OCI-LY1 (cell line): ENCODE results near the gene PDE6D.
A peak's percentile ranks its signal among the peaks of the same experiment; 100 is the strongest.

Experiments
- H2AFZ ChIP-seq: fragments of 200-600 bp; sonication (generic), shearing (Covaris generic); 2 replicates; pipeline ENCODE4 v1.6.0; 2014; ENCODE audit warnings: antibody characterized with exemption, mild to moderate bottlenecking, low read length
- H3F3A ChIP-seq: fragments of 200-600 bp; sonication (generic), shearing (Covaris generic); 2 replicates; pipeline ENCODE4 v1.6.0; 2014; ENCODE audit warnings: mild to moderate bottlenecking, antibody characterized with exemption, low read length, moderate library complexity; ENCODE audit not compliant: insufficient read depth
- H3K27ac ChIP-seq: fragments of 200-600 bp; sonication (generic); 2 replicates; pipeline ENCODE4 v1.5.1; 2014; ENCODE audit warnings: low read length, mixed run types, mild to moderate bottlenecking, low read depth; ENCODE audit not compliant: poor library complexity, severe bottlenecking
- H3K27me3 ChIP-seq: fragments of 200-600 bp; sonication (generic); 2 replicates; pipeline ENCODE4 v1.6.0; 2014; ENCODE audit warnings: antibody characterized with exemption, mild to moderate bottlenecking, low read length, moderate library complexity; ENCODE audit not compliant: insufficient read depth
- H3K36me3 ChIP-seq: fragments of 200-600 bp; sonication (generic); 2 replicates; pipeline ENCODE4 v1.6.1; 2014; ENCODE audit warnings: mild to moderate bottlenecking, antibody characterized with exemption, low read length, moderate library complexity, mixed read lengths; ENCODE audit not compliant: insufficient read depth
- H3K4me1 ChIP-seq: fragments of 200-600 bp; sonication (generic); 2 replicates; pipeline ENCODE4 v1.5.1; 2014; ENCODE audit warnings: mild to moderate bottlenecking, low read length, moderate library complexity; ENCODE audit not compliant: insufficient read depth, severe bottlenecking
- H3K4me2 ChIP-seq: fragments of 200-600 bp; sonication (generic), shearing (Covaris generic); 2 replicates; pipeline ENCODE4 v1.6.1; 2014; ENCODE audit warnings: low read length
- H3K4me3 ChIP-seq: fragments of 200-600 bp; sonication (generic); 2 replicates; pipeline ENCODE4 v1.5.1; 2014; ENCODE audit warnings: low read length, low read depth, mild to moderate bottlenecking, mixed read lengths; ENCODE audit not compliant: poor library complexity, severe bottlenecking
- H3K79me2 ChIP-seq: fragments of 200-600 bp; shearing (Covaris generic); 2 replicates; pipeline ENCODE4 v1.6.1; 2016; ENCODE audit warnings: mixed run types, low read length, mixed read lengths; ENCODE audit not compliant: insufficient read depth
- H3K9ac ChIP-seq: fragments of 200-600 bp; sonication (generic), shearing (Covaris generic); 2 replicates; pipeline ENCODE4 v1.6.1; 2014; ENCODE audit warnings: mild to moderate bottlenecking, low read length, mixed read lengths
- H3K9me2 ChIP-seq: fragments of 200-600 bp; sonication (generic), shearing (Covaris generic); 2 replicates; pipeline ENCODE4 v1.6.1; 2014; ENCODE audit warnings: low read depth, mild to moderate bottlenecking, low read length, mixed read lengths
- H3K9me3 ChIP-seq: fragments of 200-600 bp; shearing (Covaris generic); 2 replicates; pipeline ENCODE4 v1.6.1; 2014; ENCODE audit warnings: low read length, mixed read lengths
- H4K20me1 ChIP-seq: fragments of 200-600 bp; sonication (generic), shearing (Covaris generic); 2 replicates; pipeline ENCODE4 v1.6.0; 2016; ENCODE audit warnings: mild to moderate bottlenecking, low read length; ENCODE audit not compliant: insufficient read depth
- CTCF ChIP-seq: fragments of 200-600 bp; sonication (generic), shearing (Covaris generic); IDR thresholded peaks from 2 replicates; pipeline ENCODE4 v1.5.1; 2017; ENCODE audit warnings: mild to moderate bottlenecking, antibody characterized with exemption, low read length, moderate library complexity, mixed read lengths
- EZH2 ChIP-seq: fragments of 200-600 bp; sonication (generic), shearing (Covaris generic); IDR thresholded peaks from 2 replicates; pipeline ENCODE4 v1.8.0; 2017; ENCODE audit warnings: borderline replicate concordance, mixed run types, mild to moderate bottlenecking, antibody characterized with exemption, low read length, moderate library complexity, mixed read lengths

The PDE6D gene

GRCh38 chr2:231709981-231710798 is 70.9 kb downstream of the PDE6D start:
- H3K9me2 ChIP-seq, result no peaks in the 10 kb centered on the region
- peaks cover 46% of the 10 kb centered on the region for H3K4me1 ChIP-seq
- H3K27ac ChIP-seq, result peak overlapping the region; percentile 91
- H3K27me3 ChIP-seq, result no peaks in the 10 kb centered on the region
- peak overlapping the region; percentile 100 for H3K9ac ChIP-seq
- H3F3A ChIP-seq, result peaks cover 35% of the 10 kb centered on the region
- no peaks in the 10 kb centered on the region for H4K20me1 ChIP-seq
- H3K79me2 ChIP-seq, result peaks cover 38% of the 10 kb centered on the region
- H3K4me3 ChIP-seq, result peak overlapping the region; percentile 92
- H3K36me3 ChIP-seq, result peaks cover 54% of the 10 kb centered on the region
- H2AFZ ChIP-seq, result no peak overlapping the region
- peak overlapping the region; percentile 87 for H3K4me2 ChIP-seq
- TF ChIP-seq CTCF (peak; percentile 53), EZH2 (no peak)
- no peaks in the 10 kb centered on the region for H3K9me3 ChIP-seq

- Histone ChIP-seq H3K79me2 (peaks cover 38% of the 10 kb centered on the region), H3K9ac (peak overlapping the region; percentile 100), H3K4me2 (peak overlapping the region; percentile 56), H3K4me1 (peaks cover 46% of the 10 kb centered on the region), H3K27ac (peak overlapping the region; percentile 91), H4K20me1 (no peaks in the 10 kb centered on the region), H3K36me3 (peaks cover 52% of the 10 kb centered on the region), H3K4me3 (peak overlapping the region; percentile 92), H3K9me3 (no peaks in the 10 kb centered on the region), H3F3A (peaks cover 29% of the 10 kb centered on the region), H3K27me3 (no peaks in the 10 kb centered on the region), H2AFZ (no peak overlapping the region), H3K9me2 (no peaks in the 10 kb centered on the region)
- TF ChIP-seq EZH2, result no peak
- TF ChIP-seq CTCF, result no peak; the same call in 1 of the 2 replicates
These were observed 71.5 kb downstream of the PDE6D start for GRCh38 chr2:231709636-231709980.

GRCh38 chr2:231708773-231709635 is 72.1 kb downstream of the PDE6D start:
- TF ChIP-seq EZH2 (no peak), CTCF (peak; percentile 22; the same call in 1 of the 2 replicates)
- H3K27ac ChIP-seq, result peak overlapping the region; percentile 91
- no peaks in the 10 kb centered on the region for H3K9me3 ChIP-seq
- H3K36me3 ChIP-seq, result peaks cover 46% of the 10 kb centered on the region
- H3K79me2 ChIP-seq, result peaks cover 38% of the 10 kb centered on the region
- H3K9ac ChIP-seq, result peak overlapping the region; percentile 100
- peaks cover 40% of the 10 kb centered on the region for H3K4me1 ChIP-seq
- H3K27me3 ChIP-seq, result no peaks in the 10 kb centered on the region
- H3K9me2 ChIP-seq, result no peaks in the 10 kb centered on the region
- H2AFZ ChIP-seq, result no peak overlapping the region
- peaks cover 23% of the 10 kb centered on the region; the same call in 1 of the 2 replicates for H3F3A ChIP-seq
- H3K4me3 ChIP-seq, result peak overlapping the region; percentile 92
- H4K20me1 ChIP-seq, result no peaks in the 10 kb centered on the region
- H3K4me2 ChIP-seq, result peak overlapping the region; percentile 56
